Peyer's patch (tissue), 4 donors: ENCODE measurements around the gene TASOR. TPM values are rescaled to one million over a fixed set of nuclear protein-coding genes. Genes with fewer than 3 reads are reported as not detected.

Experiments used
- DNase-seq, 3 donors: peaks; one replicate each; pipeline ENCODE4 v3.0.0-alpha.2; 2017 to 2019
- H3K27ac ChIP-seq, 4 donors: fragments of 200-600 bp; sonication (generic); one replicate each; pipeline ENCODE4 v1.5.1; 2016 to 2019
- H3K27me3 ChIP-seq, 2 donors: fragments of 200-600 bp; sonication (generic); one replicate each; pipeline ENCODE4 v1.5.1; 2019
- H3K36me3 ChIP-seq, 3 donors: fragments of 200-600 bp; sonication (generic); one replicate each; pipeline ENCODE4 v1.5.1; 2016 to 2019
- H3K4me1 ChIP-seq, 4 donors: fragments of 200-600 bp; sonication (generic); one replicate each; pipeline ENCODE4 v1.5.1; 2016 to 2019
- H3K4me3 ChIP-seq, 4 donors: fragments of 200-600 bp; sonication (generic); 1 replicate in 3 of 4; 2 replicates in 1 of 4; pipeline ENCODE4 v1.5.1; 2016 to 2019; ENCODE audit warnings: mild to moderate bottlenecking in 1 of 4
- H3K9me3 ChIP-seq, 4 donors: fragments of 200-600 bp; sonication (generic); one replicate each; pipeline ENCODE4 v1.5.1; 2016 to 2019; ENCODE audit warnings: mild to moderate bottlenecking in 1 of 4
- CTCF ChIP-seq, 6 experiments: fragments of 450-650 bp in 4 of 6; fragments of 200-600 bp in 2 of 6; sonication (generic) in 1 of 6; IDR thresholded peaks; one replicate each; pipeline ENCODE4 v1.5.1; 2017 to 2019; ENCODE audit warnings: antibody characterized with exemption in 6 of 6, mild to moderate bottlenecking in 3 of 6, moderate library complexity in 1 of 6
- POLR2A ChIP-seq, 2 donors: fragments of 450-650 bp; IDR thresholded peaks; one replicate each; pipeline ENCODE4 v1.5.1; 2017; ENCODE audit warnings: antibody characterized with exemption in 2 of 2, mild to moderate bottlenecking in 2 of 2, moderate library complexity in 2 of 2
- total RNA-seq, 4 donors: library from RNA; depleted of rRNA; stranded (reverse); fragments of >200 nt; gene quantifications; one replicate each; pipeline ENCODE4 v1.1.0, GENCODE V29; 2016

The TASOR gene
- total RNA-seq, 4 donors from 2014 or later = 35.4 to 71.8 (median 46.5) TPM

GRCh38 chr3:56655709-56656108 is 27.4 kb downstream of the TASOR start:
- Histone ChIP-seq H3K4me3 (no peak overlapping the region), H3K9me3 (no peaks in the 10 kb centered on the region), H3K27me3 (no peaks in the 10 kb centered on the region), H3K36me3 (peaks cover 0 to 74% (median 0%) of the 10 kb centered on the region in 3 donors), H3K27ac (no peak overlapping the region), H3K4me1 (no peaks in the 10 kb centered on the region)
- TF ChIP-seq POLR2A (IDR thresholded peaks at IDR 0.05) = no peak
- TF ChIP-seq CTCF (IDR thresholded peaks at IDR 0.05) = no peak
- DNase-seq = no peak

- H3K36me3 ChIP-seq = peaks cover 0 to 64% (median 0%) of the 10 kb centered on the region in 3 donors
- no peak overlapping the region for H3K4me3 ChIP-seq
- no peak for DNase-seq
- H3K4me1 ChIP-seq = no peaks in the 10 kb centered on the region
- H3K27ac ChIP-seq = no peak overlapping the region
- no peak for TF ChIP-seq CTCF (IDR thresholded peaks at IDR 0.05)
- H3K27me3 ChIP-seq = no peaks in the 10 kb centered on the region
- no peaks in the 10 kb centered on the region for H3K9me3 ChIP-seq
Observed at GRCh38 chr3:56654460-56654859, 28.6 kb downstream of the TASOR start.

GRCh38 chr3:56645407-56645806 is 37.7 kb downstream of the TASOR start:
- Histone ChIP-seq H3K27me3 (no peaks in the 10 kb centered on the region), H3K4me1 (no peaks in the 10 kb centered on the region), H3K4me3 (no peak overlapping the region), H3K36me3 (peaks cover 0 to 79% (median 4%) of the 10 kb centered on the region in 3 donors), H3K27ac (no peak overlapping the region), H3K9me3 (no peaks in the 10 kb centered on the region)
- DNase-seq = no peak
- TF ChIP-seq POLR2A (IDR thresholded peaks at IDR 0.05) (no peak), CTCF (IDR thresholded peaks at IDR 0.05) (no peak)

- DNase-seq = no peak
- H3K4me1 ChIP-seq = peaks cover 0 to 6% (median 0%) of the 10 kb centered on the region in 4 donors
- no peak overlapping the region for H3K4me3 ChIP-seq
- H3K9me3 ChIP-seq = no peaks in the 10 kb centered on the region
- no peak overlapping the region for H3K27ac ChIP-seq
- peaks cover 0 to 59% (median 0%) of the 10 kb centered on the region in 3 donors for H3K36me3 ChIP-seq
- TF ChIP-seq CTCF (IDR thresholded peaks at IDR 0.05) = no peak
- no peak for TF ChIP-seq POLR2A (IDR thresholded peaks at IDR 0.05)
- no peaks in the 10 kb centered on the region for H3K27me3 ChIP-seq
Observed at GRCh38 chr3:56633602-56634535, 49.2 kb downstream of the TASOR start.

Other genes with a start within 250 kb of the TASOR start
- under 1 TPM in 2 of 4 donors, not detected in 2; 0.18 to 0.83 TPM for gene ERC2, start 214.8 kb downstream of the TASOR start, total RNA-seq
- 100 to 1,000 TPM in 1 of 4 donors, 10 to 100 TPM in 3; 12.4 to 108 (median 37.7) TPM for gene CCDC66, start 126.1 kb downstream of the TASOR start, total RNA-seq
- 10 to 100 TPM in 1 of 4 donors, 1 to 10 TPM in 3; 4.5 to 40.4 (median 6.2) TPM for gene ARHGEF3, start 118.7 kb upstream of the TASOR start, total RNA-seq